ENCODE results near the gene FYTTD1.
A peak's percentile ranks its signal among the peaks of the same experiment; 100 is the strongest.

Gene FYTTD1

DNA sequence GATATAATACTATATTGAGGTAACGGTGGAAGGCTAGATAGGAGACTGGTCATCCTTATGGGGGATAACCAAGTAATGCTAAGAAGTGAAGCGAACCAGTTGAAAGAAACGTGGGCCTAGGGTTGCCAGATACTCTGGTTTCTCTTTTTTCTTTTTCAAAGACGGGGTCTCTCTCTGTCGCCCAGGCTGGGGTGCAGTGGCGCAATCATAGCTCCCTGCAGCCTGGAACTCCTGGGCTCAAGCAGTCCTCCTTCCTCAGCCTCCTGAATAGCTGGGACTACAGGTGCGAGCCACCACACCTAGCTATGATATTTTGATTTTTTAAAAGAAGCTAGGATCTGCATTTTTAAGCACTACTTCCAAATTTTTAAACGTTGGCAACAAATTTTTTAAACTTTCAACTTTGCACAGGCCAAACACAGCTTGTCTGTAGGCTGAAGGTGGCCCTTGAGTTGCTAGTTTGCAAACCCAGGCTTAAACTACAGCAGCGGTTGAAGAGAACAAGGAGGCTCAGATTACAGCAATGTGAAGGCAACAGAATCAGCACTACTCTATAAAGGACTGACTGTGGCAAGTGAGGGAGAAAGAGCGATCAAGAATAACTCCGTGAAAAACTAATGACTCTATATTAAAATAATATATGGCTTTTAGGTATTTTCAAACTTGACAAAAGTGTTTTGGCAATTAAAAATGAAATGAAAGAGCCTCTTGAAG, 11.8 kb upstream of the FYTTD1 start:
- no peak for DNase-seq

- DNase-seq, result no peak
These were observed 6.9 kb upstream of the FYTTD1 start for GRCh38 chr3:197742787-197743186.

DNA sequence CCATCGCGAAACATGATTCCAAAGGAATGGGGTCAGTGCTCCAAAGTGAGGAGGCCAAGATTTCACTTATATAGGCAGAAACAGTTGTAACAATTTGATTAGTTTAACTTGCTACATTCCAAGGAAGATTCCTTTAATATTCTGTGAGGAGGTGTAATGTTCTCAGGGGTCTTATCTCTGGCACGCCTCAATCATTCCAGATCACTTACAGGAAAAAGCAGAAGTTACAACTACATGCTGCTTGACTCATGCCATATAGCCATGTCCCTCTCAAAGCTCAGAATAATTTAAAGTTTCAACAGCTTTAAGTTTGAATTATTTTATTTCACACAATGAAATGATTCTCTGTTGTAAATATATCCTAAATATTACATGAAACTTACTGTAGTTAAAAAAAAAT, 3.5 kb upstream of the FYTTD1 start:
- peak in 1 of 2 donors; percentile 12 for DNase-seq

DNA sequence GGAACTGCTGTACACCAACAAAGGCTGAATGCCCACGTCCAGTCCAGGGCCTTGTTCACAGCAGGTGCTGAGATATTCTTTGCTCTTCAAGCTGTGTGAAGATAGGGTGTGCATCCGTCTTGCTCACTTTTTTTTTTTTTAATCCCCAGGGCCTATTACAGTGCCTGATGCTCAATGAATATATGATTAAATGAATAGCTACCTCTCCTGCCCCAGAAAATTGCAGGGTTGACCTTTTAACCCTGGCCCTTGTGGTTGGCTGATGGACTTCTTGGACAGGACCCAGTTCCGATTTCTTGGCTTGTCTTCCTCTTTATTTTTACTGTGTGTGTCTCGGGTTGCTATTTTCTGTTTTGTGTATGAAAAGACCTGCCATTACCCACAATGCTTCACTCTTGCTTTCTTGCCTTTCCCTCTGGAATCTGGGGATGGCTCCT, 2.9 kb upstream of the FYTTD1 start:
- no peak for DNase-seq

- no peak for DNase-seq
These were observed 927 bp upstream of the FYTTD1 start for GRCh38 chr3:197748597-197749314.

GRCh38 chr3:197749315-197749600, 425 bp upstream of the FYTTD1 start:
- peak; percentile 15 to 59 for DNase-seq

- peak; percentile 45 to 53 for DNase-seq
These were observed 731 bp downstream of the FYTTD1 start for GRCh38 chr3:197750396-197750831.

DNA sequence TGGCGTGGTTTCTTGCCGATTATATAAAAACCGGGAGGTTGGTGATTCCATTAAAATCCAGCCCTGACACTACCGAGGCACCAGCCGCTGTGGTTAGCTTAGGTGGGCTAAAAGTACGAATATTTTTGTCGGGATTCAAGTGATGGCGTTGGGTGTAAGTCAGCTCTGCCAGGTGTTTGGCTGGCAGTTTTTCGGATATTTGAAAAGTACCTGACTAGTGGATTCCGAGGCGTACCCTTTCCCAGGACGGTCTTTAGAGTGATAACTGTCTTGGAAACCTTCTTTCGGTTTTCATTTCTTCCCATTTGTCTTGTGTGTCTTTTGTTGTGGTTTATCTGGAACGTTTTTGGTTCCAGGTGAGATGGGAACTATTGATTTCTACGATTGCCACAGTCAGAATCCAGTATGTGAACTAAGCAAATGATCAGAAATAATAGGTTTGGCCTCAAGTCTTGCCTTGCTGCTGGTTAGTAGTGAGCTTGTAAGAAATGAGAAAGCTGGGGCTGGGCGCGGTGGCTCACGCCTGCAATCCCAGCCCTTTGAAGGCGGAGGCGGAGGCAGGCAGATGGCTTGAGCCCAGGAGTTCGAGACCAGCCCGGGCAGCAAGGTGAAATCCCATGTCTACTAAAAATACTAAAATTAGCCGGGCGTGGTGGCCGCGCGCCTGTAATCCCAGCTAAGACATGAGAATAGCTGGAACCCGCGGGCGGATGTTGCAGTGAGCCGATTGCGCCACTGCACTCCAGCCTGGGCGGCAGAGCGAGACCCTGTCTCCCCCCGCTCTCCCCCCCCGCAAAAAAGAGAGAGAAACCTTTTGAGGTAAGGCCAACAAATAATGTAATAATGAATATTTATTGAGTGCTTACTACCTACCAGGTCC, 1.4 kb downstream of the FYTTD1 start:
- DNase-seq, result no peak

DNA sequence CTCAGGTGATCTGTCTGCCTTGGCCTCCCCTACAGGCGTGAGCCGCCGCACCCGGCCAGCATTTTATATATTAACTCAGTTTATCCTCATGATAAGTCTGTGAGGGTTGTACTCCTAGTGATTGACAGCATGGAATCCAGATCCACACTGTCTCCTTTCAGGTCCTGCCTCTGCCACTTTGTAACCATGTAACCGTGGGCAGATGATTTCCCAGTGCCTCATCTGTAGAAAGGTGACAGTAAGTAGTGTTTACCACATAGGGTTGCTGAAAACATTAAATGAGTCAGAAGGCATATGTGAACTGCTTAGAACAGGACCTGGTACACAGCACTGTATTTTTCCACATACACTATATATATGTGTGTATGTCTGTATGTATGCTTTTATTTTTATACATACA, 2.4 kb downstream of the FYTTD1 start:
- DNase-seq, result no peak

DNA sequence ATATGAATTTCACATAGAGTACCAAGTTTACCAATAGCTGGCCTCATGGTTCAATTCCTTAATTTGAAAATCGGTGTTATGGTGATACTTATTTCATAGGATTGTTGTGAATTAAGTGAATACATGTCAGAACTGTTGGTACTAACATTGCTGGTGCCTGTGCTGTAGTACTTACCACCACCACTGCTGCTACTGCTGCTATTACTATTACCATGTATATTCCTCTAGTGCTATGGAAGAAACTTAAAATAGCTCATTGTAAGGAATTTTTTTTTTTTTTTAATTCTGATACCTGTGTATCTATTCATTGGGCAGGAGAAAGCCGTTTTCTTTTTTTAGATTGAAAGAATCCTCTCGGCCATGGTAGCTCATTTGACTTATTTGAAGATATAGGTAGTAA, 3.6 kb downstream of the FYTTD1 start:
- DNase-seq, result peak in 1 of 2 donors; percentile 11

DNA sequence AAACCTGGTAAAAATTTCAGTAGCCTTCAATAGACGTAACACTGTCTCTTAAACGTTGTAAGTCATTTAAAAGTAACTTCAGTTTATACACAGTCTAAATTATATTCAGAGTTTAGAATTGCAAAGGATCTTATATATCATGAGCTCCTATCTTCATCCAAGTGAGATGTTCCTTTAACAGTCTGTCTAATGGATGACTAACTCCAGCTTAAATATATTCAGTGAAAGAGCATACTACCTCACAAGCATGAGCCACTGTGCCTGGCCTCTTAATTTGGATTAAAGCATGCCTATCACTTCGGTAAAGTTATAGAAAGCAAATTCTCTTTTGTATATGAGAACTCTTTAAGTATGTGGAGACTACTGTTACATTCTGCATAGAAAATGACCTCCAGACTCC, 7.0 kb downstream of the FYTTD1 start:
- no peak for DNase-seq

GRCh38 chr3:197758512-197758911, 8.8 kb downstream of the FYTTD1 start:
- no peak for DNase-seq

- DNase-seq, result no peak
These were observed 12.1 kb downstream of the FYTTD1 start for GRCh38 chr3:197761784-197762183.

- DNase-seq, result no peak
These were observed 25.6 kb downstream of the FYTTD1 start for GRCh38 chr3:197775317-197775716.

DNA sequence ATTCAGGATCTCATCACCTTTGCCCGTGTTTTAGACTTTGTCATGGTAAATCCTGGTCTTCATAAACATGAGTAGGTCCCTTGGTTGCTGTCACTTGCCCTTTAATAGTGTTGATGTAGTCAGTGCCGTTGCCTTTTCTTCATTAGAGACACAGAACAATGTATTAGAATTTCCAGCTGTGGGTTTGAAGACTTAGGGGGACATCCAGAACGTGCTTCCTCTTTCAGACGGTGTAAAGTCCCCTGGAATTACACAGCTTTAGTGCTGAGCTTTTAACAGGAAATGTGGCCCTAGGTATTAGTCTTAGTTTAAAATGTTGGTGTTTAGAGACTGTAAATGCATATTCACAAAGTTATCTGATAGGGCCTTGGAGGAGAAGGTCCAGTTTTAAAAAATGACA, 32.5 kb downstream of the FYTTD1 start:
- DNase-seq, result peak in 1 of 2 donors; percentile 20

DNA sequence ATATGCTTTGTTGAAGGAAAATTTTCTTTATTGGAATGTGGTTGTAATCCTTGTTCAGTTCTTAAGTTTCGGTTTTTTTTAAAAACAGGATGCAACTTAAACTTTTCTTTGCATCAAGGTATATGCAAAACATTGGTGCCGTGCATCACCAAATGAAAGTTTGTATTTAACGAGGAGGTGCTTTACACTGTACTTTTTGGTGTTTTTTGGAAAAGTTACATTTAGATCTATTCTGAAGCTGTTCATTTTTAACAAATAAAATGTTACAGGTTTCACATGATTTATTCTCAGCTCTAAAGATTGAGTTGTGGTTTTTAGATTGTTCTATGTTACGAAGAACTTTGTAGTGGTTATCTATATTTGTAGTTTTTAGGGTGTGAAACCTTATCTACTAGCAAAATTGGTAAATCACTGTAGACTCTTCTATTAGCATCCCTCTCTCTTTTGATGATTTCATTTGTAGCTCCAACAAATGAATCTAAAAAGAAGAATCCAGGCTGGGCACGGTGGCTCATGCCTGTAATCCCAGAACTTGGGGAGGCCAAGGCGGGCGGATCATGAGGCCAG, 34.4 kb downstream of the FYTTD1 start:
- no peak for DNase-seq

GRCh38 chr3:197787412-197787811, 37.7 kb downstream of the FYTTD1 start:
- no peak for DNase-seq

GRCh38 chr3:197789309-197789708, 39.6 kb downstream of the FYTTD1 start:
- no peak for DNase-seq

DNA sequence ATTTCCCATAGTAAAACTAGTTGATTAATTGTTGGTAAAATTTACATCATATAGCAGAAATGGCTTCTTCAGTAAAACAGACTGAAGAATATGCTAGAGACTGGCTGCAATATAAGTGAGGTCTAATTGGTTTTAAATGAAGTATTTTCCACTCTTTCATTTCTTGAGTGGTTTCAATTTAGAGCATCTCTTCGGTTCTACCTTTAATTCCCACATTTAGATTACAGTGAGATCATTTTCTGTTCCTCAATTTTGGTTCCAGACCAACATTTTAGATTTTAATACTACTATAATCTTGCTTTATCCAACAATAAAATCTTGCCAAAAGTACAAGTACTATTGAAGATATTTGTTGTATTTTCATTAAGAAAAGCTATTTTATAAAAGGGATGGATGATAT, 40.4 kb downstream of the FYTTD1 start:
- DNase-seq, result no peak

- DNase-seq, result peak; percentile 22 to 97
These were observed 41.6 kb downstream of the FYTTD1 start, which contains the start of gene LRCH3 for GRCh38 chr3:197791113-197791891. Gene LRCH3 (plus strand): TSS chr3:197791254. CDS start chr3:197791279, 25 bp downstream.

- no peak for DNase-seq
These were observed 42.4 kb downstream of the FYTTD1 start for GRCh38 chr3:197791892-197792647.

GRCh38 chr3:197793247-197793646, 43.6 kb downstream of the FYTTD1 start:
- peak in 1 of 2 donors; percentile 23 for DNase-seq

All from bone marrow (tissue), 2 donors.